GM23338 (cell line): ENCODE results near the gene SLC23A2. TPM values are rescaled to one million over a fixed set of nuclear protein-coding genes. Genes with fewer than 3 reads are reported as not detected.

ENCODE experiments used
- ATAC-seq: fragments of 200-7000 bp; cut with Tn5 transposase; 3 replicates; pipeline ENCODE4 v1.9.1; 2020
- DNase-seq: peaks from one replicate; pipeline ENCODE4 v3.0.0-alpha.2; 2015; ENCODE audit warnings: low spot score
- H2AFZ ChIP-seq: fragments of 200-600 bp; sonication (generic); 2 replicates; pipeline ENCODE4 v1.8.0; 2016; ENCODE audit warnings: antibody characterized with exemption, mild to moderate bottlenecking, moderate library complexity
- H3F3A ChIP-seq: fragments of 200-600 bp; sonication (generic); replicated peaks from 2 replicates; pipeline ENCODE4 v1.8.0; 2017; ENCODE audit warnings: antibody characterized with exemption, mixed run types, low read depth
- H3K27ac ChIP-seq: fragments of 200-600 bp; sonication (generic); 2 replicates; pipeline ENCODE4 v1.6.1; 2016; ENCODE audit warnings: low read depth
- H3K27me3 ChIP-seq: fragments of 200-600 bp; sonication (generic); 2 replicates; pipeline ENCODE4 v1.8.0; 2016; ENCODE audit warnings: mild to moderate bottlenecking, mixed run types, moderate library complexity; ENCODE audit not compliant: insufficient read depth
- H3K36me3 ChIP-seq: fragments of 200-600 bp; sonication (generic); 2 replicates; pipeline ENCODE4 v1.8.0; 2016; ENCODE audit warnings: mild to moderate bottlenecking; ENCODE audit not compliant: insufficient read depth
- H3K4me1 ChIP-seq: fragments of 200-600 bp; sonication (generic); 2 replicates; pipeline ENCODE4 v1.8.0; 2016; ENCODE audit warnings: mild to moderate bottlenecking, moderate library complexity; ENCODE audit not compliant: insufficient read depth
- H3K4me2 ChIP-seq: fragments of 200-600 bp; sonication (generic); 2 replicates; pipeline ENCODE4 v1.7.1; 2017; ENCODE audit warnings: mixed run types
- H3K4me3 ChIP-seq: fragments of 200-600 bp; sonication (generic); 2 replicates; pipeline ENCODE4 v1.6.1; 2016; ENCODE audit warnings: mixed run types
- H3K79me2 ChIP-seq: fragments of 200-600 bp; sonication (generic); replicated peaks from 2 replicates; pipeline ENCODE4 v1.8.0; 2017; ENCODE audit warnings: mild to moderate bottlenecking; ENCODE audit not compliant: insufficient read depth
- H3K9me2 ChIP-seq: fragments of 200-600 bp; sonication (generic); 2 replicates; pipeline ENCODE4 v1.8.0; 2017; ENCODE audit not compliant: insufficient read depth
- H4K20me1 ChIP-seq: fragments of 200-600 bp; sonication (generic); replicated peaks from 2 replicates; pipeline ENCODE4 v1.8.0; 2017; ENCODE audit warnings: mild to moderate bottlenecking; ENCODE audit not compliant: insufficient read depth
- H3K27ac Mint-ChIP-seq: 2 replicates; pipeline ENCODE4 v1.8.0; 2020; ENCODE audit warnings: inconsistent platforms, mild to moderate bottlenecking, moderate library complexity, mixed read lengths
- H3K27me3 Mint-ChIP-seq: 3 replicates; pipeline ENCODE4 v1.8.0; 2022; ENCODE audit warnings: low read depth, mild to moderate bottlenecking, moderate library complexity, mixed read lengths, inconsistent platforms; ENCODE audit not compliant: insufficient read depth, poor library complexity
- H3K36me3 Mint-ChIP-seq: 3 replicates; pipeline ENCODE4 v1.8.0; 2021; ENCODE audit warnings: low read depth, mild to moderate bottlenecking, inconsistent platforms, moderate library complexity, mixed read lengths
- H3K4me1 Mint-ChIP-seq: 3 replicates; pipeline ENCODE4 v1.8.0; 2020; ENCODE audit warnings: mild to moderate bottlenecking, inconsistent platforms, mixed read lengths
- H3K4me3 Mint-ChIP-seq: 3 replicates; pipeline ENCODE4 v1.8.0; 2021; ENCODE audit warnings: moderate library complexity, mild to moderate bottlenecking, inconsistent platforms, mixed read lengths
- H3K9me3 Mint-ChIP-seq: 3 replicates; pipeline ENCODE4 v1.8.0; 2020; ENCODE audit warnings: moderate library complexity, mild to moderate bottlenecking, inconsistent platforms, mixed read lengths
- CREB1 ChIP-seq: fragments of 250-450 bp; sonication (Bioruptor Pico); IDR thresholded peaks from 2 replicates; pipeline ENCODE4 v1.5.0; 2020; ENCODE audit warnings: low read depth, mild to moderate bottlenecking, moderate library complexity
- ETS1 ChIP-seq: IDR thresholded peaks from 2 replicates; pipeline ENCODE4 v1.6.1; 2016; ENCODE audit warnings: antibody characterized with exemption
- EZH2 ChIP-seq: fragments of 200-600 bp; sonication (generic); IDR thresholded peaks from one replicate; pipeline ENCODE4 v1.8.0; 2017; ENCODE audit warnings: antibody characterized with exemption, mild to moderate bottlenecking, low read depth; ENCODE audit not compliant: unreplicated experiment
- EZH2phosphoT487 ChIP-seq: fragments of 200-600 bp; sonication (generic); IDR thresholded peaks from one replicate; pipeline ENCODE4 v1.8.1; 2018; ENCODE audit warnings: antibody characterized with exemption; ENCODE audit not compliant: unreplicated experiment
- JUNB ChIP-seq: IDR thresholded peaks from one replicate; pipeline ENCODE4 v1.6.1; 2016; ENCODE audit warnings: antibody characterized with exemption; ENCODE audit not compliant: unreplicated experiment
- NANOG ChIP-seq: IDR thresholded peaks from 2 replicates; pipeline ENCODE4 v1.6.1; 2016; ENCODE audit warnings: antibody characterized with exemption, borderline replicate concordance
- POLR2AphosphoS5 ChIP-seq: IDR thresholded peaks from 2 replicates; pipeline ENCODE4 v1.6.1; 2016; ENCODE audit warnings: antibody characterized with exemption, low read depth
- REST ChIP-seq: IDR thresholded peaks from one replicate; pipeline ENCODE4 v1.6.1; 2018; ENCODE audit warnings: antibody characterized with exemption; ENCODE audit not compliant: unreplicated experiment
- STAT1 ChIP-seq: IDR thresholded peaks from one replicate; pipeline ENCODE4 v1.6.1; 2016; ENCODE audit warnings: antibody characterized with exemption; ENCODE audit not compliant: unreplicated experiment
- ZNF114 ChIP-seq: fragments of 250-450 bp; sonication (Bioruptor Pico); IDR thresholded peaks from 2 replicates; pipeline ENCODE4 v1.5.0; 2020; ENCODE audit warnings: mild to moderate bottlenecking, moderate library complexity
- ZNF462 ChIP-seq: fragments of 250-450 bp; sonication (Bioruptor Pico); IDR thresholded peaks from 2 replicates; pipeline ENCODE4 v1.5.0; 2020; ENCODE audit warnings: mild to moderate bottlenecking, moderate library complexity
- polyA plus RNA-seq: library from polyadenylated mRNA; unstranded; fragments of >200 nt; fragmentation: Nextera tagmentation; extraction: Ambion mirVana; gene quantifications from 2 replicates; pipeline ENCODE4 v1.2.1, GENCODE V29; 2016
- total RNA-seq: library from RNA; depleted of rRNA; stranded (reverse); fragments of >200 nt; shearing (Covaris generic); gene quantifications from 2 replicates; pipeline ENCODE4 v1.2.3, GENCODE V29; 2014

The SLC23A2 gene
- total and polyA plus RNA-seq, 2 experiments from 2014 or later = 4.4 to 20.2 TPM

- no peaks in the 10 kb centered on the region for H3F3A ChIP-seq
- H3K4me2 ChIP-seq = no peak overlapping the region
- no peak overlapping the region for H3K4me3 ChIP-seq
- DNase-seq = no peak
- peaks cover 2% of the 10 kb centered on the region for H3K27me3 Mint-ChIP-seq
- peak; percentile 34; the same call in 2 of the 3 replicates for ATAC-seq
- peaks cover 9% of the 10 kb centered on the region for H3K4me1 Mint-ChIP-seq
- no peaks in the 10 kb centered on the region for H3K36me3 ChIP-seq
- H3K9me3 Mint-ChIP-seq = no peaks in the 10 kb centered on the region
- H2AFZ ChIP-seq = no peak overlapping the region
- peaks cover 9% of the 10 kb centered on the region; the same call in 1 of the 2 replicates for H3K4me1 ChIP-seq
- no peaks in the 10 kb centered on the region for H4K20me1 ChIP-seq
- H3K36me3 Mint-ChIP-seq = peaks cover 10% of the 10 kb centered on the region; the same call in 1 of the 3 replicates
- H3K27me3 ChIP-seq = no peaks in the 10 kb centered on the region
- H3K27ac Mint-ChIP-seq = no peak overlapping the region
- TF ChIP-seq JUNB (no peak), EZH2 (no peak), CREB1 (no peak), ZNF114 (no peak), REST (no peak), EZH2phosphoT487 (no peak), STAT1 (no peak), ETS1 (no peak), NANOG (no peak)
- H3K4me3 Mint-ChIP-seq = no peak overlapping the region
- H3K79me2 ChIP-seq = no peaks in the 10 kb centered on the region
- no peaks in the 10 kb centered on the region for H3K9me2 ChIP-seq
- no peak overlapping the region for H3K27ac ChIP-seq
These were observed 88.7 kb downstream of the SLC23A2 start for GRCh38 chr20:4912380-4913142.

- no peaks in the 10 kb centered on the region for H3K27me3 Mint-ChIP-seq
- Histone ChIP-seq H3K27ac (no peak overlapping the region), H3K4me3 (no peak overlapping the region), H2AFZ (no peak overlapping the region), H3K36me3 (no peaks in the 10 kb centered on the region), H3K79me2 (no peaks in the 10 kb centered on the region), H3F3A (no peaks in the 10 kb centered on the region), H4K20me1 (no peaks in the 10 kb centered on the region), H3K9me2 (no peaks in the 10 kb centered on the region), H3K27me3 (no peaks in the 10 kb centered on the region), H3K4me2 (no peak overlapping the region), H3K4me1 (peaks cover 9% of the 10 kb centered on the region; the same call in 1 of the 2 replicates)
- peaks cover 10% of the 10 kb centered on the region; the same call in 1 of the 3 replicates for H3K36me3 Mint-ChIP-seq
- DNase-seq (no peak), ATAC-seq (no peak)
- H3K27ac Mint-ChIP-seq = no peak overlapping the region
- H3K4me3 Mint-ChIP-seq = no peak overlapping the region
- no peaks in the 10 kb centered on the region for H3K9me3 Mint-ChIP-seq
- no peaks in the 10 kb centered on the region for H3K4me1 Mint-ChIP-seq
- TF ChIP-seq ZNF462 = no peak
- TF ChIP-seq POLR2AphosphoS5 = no peak
These were observed 90.4 kb downstream of the SLC23A2 start for GRCh38 chr20:4910951-4911350.
